Fibroblast of lung (primary cell): Measurements from ENCODE around the gene FADS2.

Experiments
- CTCF ChIP-seq, 2 donors: IDR thresholded peaks in 1 of 2; conservative IDR thresholded peaks in 1 of 2; 1 replicate in 1 of 2; 2 replicates in 1 of 2; pipeline ENCODE4 v1.5.1; 2011 to 2012; ENCODE audit warnings: low read length in 2 of 2, control low read depth in 1 of 2, inconsistent platforms in 1 of 2, low read depth in 1 of 2, mild to moderate bottlenecking in 1 of 2
- EZH2 ChIP-seq: IDR thresholded peaks from 2 replicates; pipeline ENCODE4 v1.5.1; 2012; ENCODE audit warnings: low read length, control low read depth, mild to moderate bottlenecking; ENCODE audit errors: missing control alignments

DNA sequence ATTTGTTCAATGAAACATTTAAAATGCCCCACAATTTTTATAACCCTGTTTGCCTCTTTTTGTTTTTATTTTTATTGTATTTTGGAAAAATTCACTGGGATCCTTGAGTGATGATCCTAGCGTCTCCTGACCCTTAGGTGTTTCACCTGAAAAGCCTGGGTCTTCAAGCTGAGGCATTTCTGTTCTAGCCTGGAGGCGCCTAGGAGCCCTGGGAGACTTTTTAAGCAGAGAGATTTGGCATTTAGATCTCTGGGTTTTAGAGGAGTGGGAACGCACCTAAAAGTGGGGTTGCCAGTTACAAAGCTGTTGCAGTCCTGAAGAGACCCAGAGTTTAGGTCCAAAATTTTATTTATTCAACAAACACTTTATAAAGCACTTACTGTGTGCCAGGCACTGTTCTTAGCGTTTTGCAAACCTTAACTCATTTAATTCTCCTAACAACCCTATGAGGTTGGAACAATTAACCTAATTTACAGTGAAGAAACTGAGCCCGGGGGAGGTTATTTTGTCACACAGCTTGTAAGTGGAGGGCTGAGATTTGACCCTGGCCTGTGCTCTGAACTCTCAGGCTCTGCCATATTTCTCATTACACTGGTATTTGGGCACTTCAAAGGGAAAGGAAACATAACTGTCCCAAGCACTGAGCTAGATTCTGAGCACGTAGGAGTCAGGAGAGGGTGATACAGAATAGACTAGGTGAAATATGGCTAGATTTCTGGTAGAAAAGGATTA lies 10.5 kb upstream of the FADS2 start:
- TF ChIP-seq CTCF (conservative IDR thresholded peaks at IDR 0.05 in 1 of 2, IDR thresholded peaks at IDR 0.05 in 1 of 2; ENCODE audit: low read depth in 1 of 2, low read length in 2 of 2) (no peak), EZH2 (no peak)
